HL-60 (cell line): ENCODE results near the gene TMEM127.

Experiments
- DNase-seq, 2 experiments: peaks; one replicate each; pipeline ENCODE4 v3.0.0-alpha.2; 2010 to 2020; ENCODE audit warnings: low read depth in 1 of 2, low spot score in 1 of 2
- H3K27ac ChIP-seq: fragments of 250-450 bp; sonication (Bioruptor Pico); replicated peaks from 2 replicates; pipeline ENCODE4 v1.5.1; 2020; ENCODE audit warnings: mild to moderate bottlenecking, moderate library complexity
- H3K27me3 ChIP-seq: fragments of 250-450 bp; sonication (Bioruptor Pico); 2 replicates; pipeline ENCODE4 v1.5.1; 2021; ENCODE audit warnings: mild to moderate bottlenecking, moderate library complexity; ENCODE audit not compliant: insufficient read depth, poor library complexity, severe bottlenecking
- H3K4me3 ChIP-seq: replicated peaks from 2 replicates; pipeline ENCODE4 v1.5.1; 2011; ENCODE audit warnings: mild to moderate bottlenecking, control low read depth, low read length; ENCODE audit not compliant: insufficient read depth
- CTCF ChIP-seq: IDR thresholded peaks from one replicate; pipeline ENCODE4 v1.5.1; 2011; ENCODE audit warnings: low read length, control low read depth, inconsistent platforms; ENCODE audit not compliant: insufficient read depth
- GABPA ChIP-seq: IDR thresholded peaks from 2 replicates; pipeline ENCODE4 v1.6.1; 2012; ENCODE audit warnings: low read depth
- POLR2AphosphoS5 ChIP-seq: IDR thresholded peaks from 2 replicates; pipeline ENCODE4 v1.6.1; 2012; ENCODE audit warnings: low read depth
- REST ChIP-seq: IDR thresholded peaks from 2 replicates; pipeline ENCODE4 v1.6.1; 2012; ENCODE audit warnings: low read depth; ENCODE audit not compliant: insufficient replicate concordance
- SPI1 ChIP-seq: IDR thresholded peaks from 2 replicates; pipeline ENCODE4 v1.6.1; 2012; ENCODE audit warnings: low read depth, mild to moderate bottlenecking, borderline replicate concordance

TMEM127 gene

GRCh38 chr2:96209729-96210085, 56.1 kb downstream of the TMEM127 start:
- no peak for DNase-seq
- H3K27ac ChIP-seq = peak overlapping the region; percentile 98
- TF ChIP-seq CTCF (no peak), POLR2AphosphoS5 (no peak), SPI1 (no peak), GABPA (no peak), REST (no peak)
- H3K27me3 ChIP-seq = no peaks in the 10 kb centered on the region
- peak overlapping the region; percentile 97 for H3K4me3 ChIP-seq

- Histone ChIP-seq H3K4me3 (peak overlapping the region; percentile 97), H3K27ac (peak overlapping the region; percentile 98), H3K27me3 (no peaks in the 10 kb centered on the region)
- TF ChIP-seq SPI1 (no peak), REST (no peak), POLR2AphosphoS5 (no peak; the same call in 1 of the 2 replicates), GABPA (no peak), CTCF (no peak)
- DNase-seq = no peak
These were observed 56.6 kb downstream of the TMEM127 start for GRCh38 chr2:96209011-96209728.

- H3K27ac ChIP-seq = peak within 1 kb of the TSS; percentile 98
- peak within 1 kb of the TSS; percentile 97 for H3K4me3 ChIP-seq
- H3K27me3 ChIP-seq = no peaks in the 10 kb centered on the region
- no peak for TF ChIP-seq SPI1
- no peak for TF ChIP-seq REST
- no peak for TF ChIP-seq CTCF
- TF ChIP-seq GABPA = no peak
- TF ChIP-seq POLR2AphosphoS5 = peak; percentile 95
- DNase-seq = peak; percentile 98 to 99
These were observed 57.4 kb downstream of the TMEM127 start, which contains the start of gene STARD7 for GRCh38 chr2:96208143-96209010. Gene STARD7, minus strand, starts transcription at chr2:96208827. Its CDS starts 393 bp downstream, at chr2:96208434.
